Lung (tissue), 12 donors: ENCODE results near the gene C12orf42. TPM values are rescaled to one million over a fixed set of nuclear protein-coding genes. Genes with fewer than 3 reads are reported as not detected.

Experiments used
- ATAC-seq: fragments of 200-7000 bp; cut with Tn5 transposase; one replicate; pipeline ENCODE4 v1.9.1; 2020; ENCODE audit warnings: moderate number of reproducible peaks; ENCODE audit not compliant: insufficient read depth, low FRiP score
- DNase-seq, 3 donors: peaks; one replicate each; pipeline ENCODE4 v3.0.0-alpha.2; 2013 to 2017
- H3K27ac ChIP-seq, 2 donors: one replicate each; pipeline ENCODE4 v1.5.1; 2013; ENCODE audit warnings: mild to moderate bottlenecking in 2 of 2, moderate library complexity in 2 of 2, control low read depth in 1 of 2, inconsistent platforms in 1 of 2, low read depth in 1 of 2, low read length in 1 of 2
- H3K27me3 ChIP-seq, 3 donors: one replicate each; pipeline ENCODE4 v1.5.1; 2013; ENCODE audit warnings: low read length in 2 of 3; ENCODE audit not compliant: control insufficient read depth in 3 of 3, insufficient read depth in 3 of 3
- H3K36me3 ChIP-seq, 4 donors: one replicate each; pipeline ENCODE4 v1.5.1; 2013; ENCODE audit warnings: low read length in 4 of 4, mild to moderate bottlenecking in 1 of 4, moderate library complexity in 1 of 4; ENCODE audit not compliant: control insufficient read depth in 4 of 4, insufficient read depth in 4 of 4
- H3K4me1 ChIP-seq, 5 donors: one replicate each; pipeline ENCODE4 v1.5.1; 2013; ENCODE audit warnings: low read length in 5 of 5, mild to moderate bottlenecking in 2 of 5, moderate library complexity in 1 of 5; ENCODE audit not compliant: control insufficient read depth in 5 of 5, insufficient read depth in 5 of 5
- H3K4me3 ChIP-seq: one replicate; pipeline ENCODE4 v1.5.1; 2013; ENCODE audit warnings: mild to moderate bottlenecking, control low read depth, moderate library complexity
- H3K9ac ChIP-seq, 2 donors: one replicate each; pipeline ENCODE4 v1.5.1; 2013; ENCODE audit warnings: low read length in 2 of 2, control low read depth in 1 of 2; ENCODE audit not compliant: insufficient read depth in 1 of 2
- H3K9me3 ChIP-seq, 4 donors: one replicate each; pipeline ENCODE4 v1.5.1; 2013; ENCODE audit warnings: low read length in 3 of 4, mild to moderate bottlenecking in 1 of 4, moderate library complexity in 1 of 4; ENCODE audit not compliant: control insufficient read depth in 4 of 4, insufficient read depth in 3 of 4
- WGBS, 2 donors: extraction: QIAGEN DNeasy Blood & Tissue Kit; methylation state at CpG; one replicate each; pipeline ENCODE4 v1.1.7; 2013; 5-methylcytosine and 5-hydroxymethylcytosine counted together
- polyA plus RNA-seq, 2 donors: library from polyadenylated mRNA; stranded (reverse); fragments of 200-250 nt; gene quantifications; one replicate each; pipeline ENCODE4 v1.2.1, GENCODE V29; 2013
- total RNA-seq, 2 donors: library from RNA; depleted of rRNA in 1 of 2; stranded (reverse); fragments of >200 nt in 1 of 2; gene quantifications; one replicate each; pipeline ENCODE4 v1.2.1, GENCODE V29; 2014 to 2021
- TF ChIP-seq, protein P1 (sequence below): IDR thresholded peaks from 2 replicates; pipeline ENCODE4 v1.5.1; 2012; ENCODE audit warnings: mild to moderate bottlenecking; ENCODE audit errors: control extremely low read depth, extremely low read depth
- donor health status: control.
- donor health status: control.
- donor health status: Bipolar disorder and iron deficiency.
- donor health status: healthy.
- donor health status: DM: yes; HTN: yes; CAD: no.

The C12orf42 gene
- total and polyA plus RNA-seq, 4 donors, result 0.03 TPM; not detected in 3

DNA sequence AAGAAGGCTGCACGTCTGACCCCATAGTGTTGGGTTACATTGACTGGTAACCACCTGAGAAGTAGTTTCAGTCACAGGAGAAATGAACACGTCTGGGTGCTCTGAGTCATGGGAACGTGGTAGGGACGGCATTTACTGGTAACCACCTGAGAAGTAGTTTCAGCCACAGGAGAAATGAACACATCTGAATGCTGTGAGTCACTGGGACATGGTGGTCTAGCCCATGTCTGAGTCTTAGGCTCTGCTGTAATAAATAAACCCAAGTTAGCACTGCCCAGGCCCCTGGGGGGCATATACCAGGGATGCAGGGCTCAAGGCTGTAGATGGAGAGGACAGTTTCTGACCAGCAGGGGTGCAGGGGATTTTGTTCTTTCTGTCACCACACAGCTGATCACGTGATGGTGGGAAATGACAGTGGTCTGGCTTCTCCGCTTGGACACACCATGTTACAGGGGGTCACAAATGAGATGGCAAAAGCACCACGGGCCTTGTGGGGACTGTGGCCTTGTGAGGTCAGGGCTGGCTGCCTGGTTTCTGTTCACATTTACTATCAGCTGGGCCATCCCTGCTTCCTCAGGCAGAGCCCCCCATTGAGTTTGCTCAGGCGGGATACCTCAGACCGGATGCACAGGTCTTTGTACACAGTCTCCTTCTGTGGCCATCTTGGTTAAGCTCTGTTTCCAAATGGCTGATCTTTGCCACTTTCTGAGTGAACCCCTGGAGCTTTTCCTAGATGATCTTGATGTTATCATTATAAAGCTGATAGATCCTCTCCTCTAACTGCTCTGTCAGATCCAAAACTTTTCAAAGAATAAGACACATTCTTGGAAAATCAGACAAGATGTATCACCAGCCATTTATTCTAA, 9.8 kb upstream of the C12orf42 start:
- H3K27me3 ChIP-seq, result no peaks in the 10 kb centered on the region
- no peaks in the 10 kb centered on the region for H3K9me3 ChIP-seq
- TF ChIP-seq, protein P1, sequence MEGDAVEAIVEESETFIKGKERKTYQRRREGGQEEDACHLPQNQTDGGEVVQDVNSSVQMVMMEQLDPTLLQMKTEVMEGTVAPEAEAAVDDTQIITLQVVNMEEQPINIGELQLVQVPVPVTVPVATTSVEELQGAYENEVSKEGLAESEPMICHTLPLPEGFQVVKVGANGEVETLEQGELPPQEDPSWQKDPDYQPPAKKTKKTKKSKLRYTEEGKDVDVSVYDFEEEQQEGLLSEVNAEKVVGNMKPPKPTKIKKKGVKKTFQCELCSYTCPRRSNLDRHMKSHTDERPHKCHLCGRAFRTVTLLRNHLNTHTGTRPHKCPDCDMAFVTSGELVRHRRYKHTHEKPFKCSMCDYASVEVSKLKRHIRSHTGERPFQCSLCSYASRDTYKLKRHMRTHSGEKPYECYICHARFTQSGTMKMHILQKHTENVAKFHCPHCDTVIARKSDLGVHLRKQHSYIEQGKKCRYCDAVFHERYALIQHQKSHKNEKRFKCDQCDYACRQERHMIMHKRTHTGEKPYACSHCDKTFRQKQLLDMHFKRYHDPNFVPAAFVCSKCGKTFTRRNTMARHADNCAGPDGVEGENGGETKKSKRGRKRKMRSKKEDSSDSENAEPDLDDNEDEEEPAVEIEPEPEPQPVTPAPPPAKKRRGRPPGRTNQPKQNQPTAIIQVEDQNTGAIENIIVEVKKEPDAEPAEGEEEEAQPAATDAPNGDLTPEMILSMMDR, result no peak
- ATAC-seq (no peak), DNase-seq (no peak)
- WGBS, 2 donors, result 77 to 85% methylated on average over 9 of the region's 9 CpGs
- H3K9ac ChIP-seq, result no peak overlapping the region
- no peak overlapping the region for H3K27ac ChIP-seq
- no peaks in the 10 kb centered on the region for H3K36me3 ChIP-seq
- no peak overlapping the region for H3K4me3 ChIP-seq
- no peaks in the 10 kb centered on the region for H3K4me1 ChIP-seq

DNA sequence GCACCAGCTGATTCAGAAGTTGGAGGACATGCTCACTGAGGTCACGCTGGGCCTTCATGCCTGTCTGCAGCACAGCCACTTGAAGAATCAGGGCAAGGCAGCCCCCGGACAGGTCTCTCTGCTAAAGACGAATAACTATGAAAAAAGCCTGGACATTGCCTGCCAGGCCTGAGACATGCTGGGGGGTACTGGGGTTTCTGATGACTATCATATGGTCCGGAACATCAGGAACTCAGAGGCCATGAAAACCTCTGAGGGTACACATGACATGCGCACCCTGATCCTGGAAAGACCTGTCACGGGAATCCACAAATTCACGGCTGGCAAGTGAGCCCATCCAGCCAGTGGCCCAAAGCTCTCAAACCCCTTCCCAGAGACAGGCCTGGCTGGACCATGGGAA, 8.8 kb upstream of the C12orf42 start:
- H3K27ac ChIP-seq, result no peak overlapping the region
- no peaks in the 10 kb centered on the region for H3K4me1 ChIP-seq
- H3K9me3 ChIP-seq, result no peaks in the 10 kb centered on the region
- TF ChIP-seq, protein P1, result no peak
- no peaks in the 10 kb centered on the region for H3K36me3 ChIP-seq
- WGBS, 2 donors, result 92 to 94% methylated on average over 7 of the region's 7 CpGs
- DNase-seq (no peak), ATAC-seq (no peak)
- H3K27me3 ChIP-seq, result no peaks in the 10 kb centered on the region
- H3K9ac ChIP-seq, result no peak overlapping the region
- no peak overlapping the region for H3K4me3 ChIP-seq

DNA sequence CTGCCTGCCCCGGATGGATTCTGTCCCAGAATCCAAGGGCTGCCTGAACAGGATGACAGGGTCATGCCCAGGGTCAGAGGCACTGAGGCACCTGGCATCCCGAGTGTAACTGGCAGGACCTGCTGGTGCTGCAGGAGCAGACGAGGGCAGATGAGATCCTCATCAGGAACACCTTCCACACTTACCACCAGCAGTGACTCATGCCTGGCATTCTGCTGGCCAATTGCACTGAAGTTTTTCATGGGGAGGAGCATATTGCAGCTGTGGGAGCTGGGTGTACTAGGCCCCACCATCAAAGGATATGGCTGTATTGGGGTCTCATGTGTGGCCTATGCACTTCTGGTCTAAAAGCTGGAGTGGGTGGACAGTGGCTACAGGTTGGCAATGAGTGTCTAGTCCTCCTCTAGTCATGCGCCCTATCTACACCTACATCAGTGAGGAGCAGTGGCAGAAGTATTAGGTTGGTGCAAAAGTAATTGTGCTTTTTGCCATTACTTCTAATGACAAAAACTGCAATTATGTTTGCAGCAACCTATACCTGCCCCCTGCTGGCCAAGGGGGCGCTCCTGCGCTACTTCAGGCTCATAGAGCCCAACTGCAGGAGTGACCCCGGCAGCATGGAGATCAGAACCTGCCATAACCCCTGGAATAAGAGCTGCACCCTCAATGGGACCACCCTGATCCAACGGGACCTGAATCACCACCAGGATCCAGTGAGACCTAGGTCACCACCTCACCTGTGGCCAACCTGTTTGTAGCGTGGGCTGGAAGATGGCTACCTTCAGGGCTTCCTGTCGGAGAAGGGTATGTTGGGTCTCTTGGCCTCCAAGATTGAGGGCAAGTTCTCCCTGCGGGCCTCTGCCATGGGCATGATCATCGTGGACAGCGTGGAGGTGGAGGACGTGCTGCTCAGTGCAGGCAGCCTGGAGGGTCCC, 8.0 kb upstream of the C12orf42 start:
- 82 to 86% methylated on average over 14 of the region's 14 CpGs for WGBS, 2 donors
- no peak overlapping the region for H3K9ac ChIP-seq
- H3K9me3 ChIP-seq, result no peaks in the 10 kb centered on the region
- H3K4me1 ChIP-seq, result no peaks in the 10 kb centered on the region
- H3K4me3 ChIP-seq, result no peak overlapping the region
- ATAC-seq, result no peak
- no peak overlapping the region for H3K27ac ChIP-seq
- H3K27me3 ChIP-seq, result no peaks in the 10 kb centered on the region
- H3K36me3 ChIP-seq, result no peaks in the 10 kb centered on the region
- TF ChIP-seq, protein P1, result peak; percentile 35
- peak in 2 of 3 donors; percentile 21 to 26 for DNase-seq
